Left cardiac atrium (tissue), 4 donors: ENCODE measurements around the gene CACNA1H. TPM values are rescaled to one million over a fixed set of nuclear protein-coding genes. Genes with fewer than 3 reads are reported as not detected.
A peak's percentile ranks its signal among the peaks of the same experiment; 100 is the strongest.
"Not testable (repeated sequence)": the region's sequence is repeated elsewhere in the genome, so short reads cannot be mapped to it uniquely, and the experiment has no call there.

ENCODE experiments used
- ATAC-seq, 2 donors: fragments of 200-7000 bp; cut with Tn5 transposase; one replicate each; pipeline ENCODE4 v1.9.1; 2020; ENCODE audit warnings: mild to moderate bottlenecking in 2 of 2, moderate library complexity in 2 of 2
- DNase-seq: peaks from one replicate; pipeline ENCODE4 v3.0.0-alpha.2; 2020
- intact Hi-C, 2 donors: fragments of 100-400 bp; cut with DNase I; formaldehyde crosslinking; loops; one replicate each; pipeline versions ENCODE4 v1.14.1 to v1.15.1; 2022 to 2023
- total RNA-seq, 2 donors: library from RNA; stranded (reverse); fragmentation: NEBNext Ultra II Directional; extraction: Animal tissue kit (Norgen Biotek cat#: 25700); gene quantifications; one replicate each; pipeline ENCODE4 v1.2.1, GENCODE V29; 2021
- donor health status: DM: no; HTN: yes; CAD: no.
- donor health status: DM: no; HTN: yes; CAD: no; lungs with severe emphysema.
- donor health status: DM: yes; HTN: yes; CAD: no.
- donor health status: Dilated cardiomyopathy.

CACNA1H gene
- total RNA-seq, 2 donors from 2014 or later, result 6.0 to 7.1 TPM

- intact Hi-C loops, DNase-seq, ATAC-seq: not testable (repeated sequence)
Observed at GRCh38 chr16:1230084-1230470, 77.2 kb downstream of the CACNA1H start, which contains the start of gene TPSB2. TSS of gene TPSB2 (minus strand) at chr16:1230184. CDS start at chr16:1229951, 233 bp downstream.

- peak; percentile 3 for DNase-seq
- intact Hi-C loops, ATAC-seq: not testable (repeated sequence)
Observed at GRCh38 chr16:1230471-1231212, 77.7 kb downstream of the CACNA1H start.

GRCh38 chr16:1231301-1231700 lies 78.4 kb downstream of the CACNA1H start:
- intact Hi-C loops, ATAC-seq, DNase-seq: not testable (repeated sequence)

- intact Hi-C loops, DNase-seq: not testable (repeated sequence)
- ATAC-seq, result peak in 1 of 2 donors; percentile 67
Observed at GRCh38 chr16:1232049-1232748, 79.3 kb downstream of the CACNA1H start.

GRCh38 chr16:1236659-1237058 lies 83.8 kb downstream of the CACNA1H start:
- DNase-seq, intact Hi-C loops: not testable (repeated sequence)
- peak; percentile 42 to 57 for ATAC-seq

GRCh38 chr16:1237990-1238389 lies 85.1 kb downstream of the CACNA1H start:
- intact Hi-C loops, result no loop called here
- DNase-seq (peak; percentile 7), ATAC-seq (no peak)

- intact Hi-C loops, result not testable (repeated sequence)
- DNase-seq (peak; percentile 0), ATAC-seq (peak in 1 of 2 donors; percentile 8)
Observed at GRCh38 chr16:1238909-1239308, 86.0 kb downstream of the CACNA1H start.

GRCh38 chr16:1239575-1239974 lies 86.7 kb downstream of the CACNA1H start:
- DNase-seq, intact Hi-C loops, ATAC-seq: not testable (repeated sequence)

- intact Hi-C loops, ATAC-seq: not testable (repeated sequence)
- peak; percentile 2 for DNase-seq
Observed at GRCh38 chr16:1240436-1240835, 87.5 kb downstream of the CACNA1H start, which contains the start of gene TPSAB1. TSS of gene TPSAB1 (plus strand) at chr16:1240705. CDS start at chr16:1240939, 234 bp downstream.

- ATAC-seq, intact Hi-C loops: not testable (repeated sequence)
- DNase-seq, result peak; percentile 5
Observed at GRCh38 chr16:1241081-1241480, 88.2 kb downstream of the CACNA1H start.

GRCh38 chr16:1243363-1243762 lies 90.5 kb downstream of the CACNA1H start:
- ATAC-seq, intact Hi-C loops: not testable (repeated sequence)
- DNase-seq, result peak; percentile 3

- intact Hi-C loops, ATAC-seq: not testable (repeated sequence)
- DNase-seq, result peak; percentile 17
Observed at GRCh38 chr16:1243907-1244850, 91.3 kb downstream of the CACNA1H start.

GRCh38 chr16:1244881-1245280 lies 92.0 kb downstream of the CACNA1H start:
- ATAC-seq (no peak), DNase-seq (peak; percentile 10)
- intact Hi-C loops, result no loop called here

- ATAC-seq (no peak), DNase-seq (peak; percentile 12)
- intact Hi-C loops, result no loop called here
Observed at GRCh38 chr16:1245452-1246020, 92.6 kb downstream of the CACNA1H start.

- ATAC-seq, DNase-seq, intact Hi-C loops: not testable (repeated sequence)
Observed at GRCh38 chr16:1247903-1248537, 95.1 kb downstream of the CACNA1H start.

- peak; percentile 60 to 61 for ATAC-seq
- intact Hi-C loops, DNase-seq: not testable (repeated sequence)
Observed at GRCh38 chr16:1249031-1249755, 96.3 kb downstream of the CACNA1H start.

GRCh38 chr16:1253701-1254364 lies 100.9 kb downstream of the CACNA1H start:
- ATAC-seq, result peak; percentile 50 to 61
- intact Hi-C loops, DNase-seq: not testable (repeated sequence)
